HCT116 (cell line): ENCODE data around the gene WDR64. TPM values are rescaled to one million over a fixed set of nuclear protein-coding genes. Genes with fewer than 3 reads are reported as not detected.

Experiments
- ATAC-seq: fragments of 200-7000 bp; cut with Tn5 transposase; 2 replicates; pipeline ENCODE4 v1.9.1; 2020; ENCODE audit warnings: mild to moderate bottlenecking, moderate library complexity
- BruUV-seq: library from RNA; stranded (reverse); fragments of 400-500 nt; replicated peaks from 2 replicates; lab custom pipeline; 2021; lab: Mats Ljungman, UMichigan
- CTCF ChIA-PET: fragments of 300-600 bp; sonication (Branson Sonifier 250); formaldehyde crosslinking; loops from one replicate; lab custom pipeline; 2021; ENCODE audit warnings: antibody characterized with exemption; lab: Charles Lee
- POLR2A ChIA-PET: fragments of 300-600, 350-600 bp; sonication (Branson Sonifier 250); formaldehyde crosslinking; loops from one replicate; lab custom pipeline; 2021; ENCODE audit warnings: antibody characterized with exemption; lab: Charles Lee
- RAD21 ChIA-PET, 2 experiments: fragments of 300-600 bp; sonication (Branson Sonifier 250); formaldehyde crosslinking; loops; one replicate each; lab custom pipeline; 2023; ENCODE audit warnings: low total read pairs in 2 of 2; ENCODE audit not compliant: uncharacterized antibody in 2 of 2, unreplicated experiment in 2 of 2, low non-redundant PET in 1 of 2; lab: Charles Lee
- DNase-seq: peaks from one replicate; pipeline ENCODE4 v3.0.0-alpha.2; 2010; ENCODE audit warnings: low read depth, low spot score
- H2AFZ ChIP-seq: fragments of 200-600 bp; shearing (Covaris generic), sonication (generic); 2 replicates; pipeline ENCODE4 v1.6.1; 2017; ENCODE audit warnings: low read depth, mixed run types, mixed read lengths, antibody characterized with exemption, low read length; ENCODE audit not compliant: poor library complexity, severe bottlenecking
- H3K27ac ChIP-seq: 2 replicates; pipeline ENCODE4 v1.5.1; 2012; ENCODE audit warnings: low read depth, low read length
- H3K27me3 ChIP-seq: fragments of 200-600 bp; sonication (generic); 2 replicates; pipeline ENCODE4 v1.6.1; 2016; ENCODE audit warnings: mixed run types, low read length, mixed read lengths; ENCODE audit not compliant: insufficient read depth
- H3K36me3 ChIP-seq, 2 experiments: fragments of 200-500 bp in 1 of 2; fragments of 200-600 bp in 1 of 2; sonication (Bioruptor generic) in 1 of 2; sonication (generic) in 1 of 2; 2 replicates each; pipeline versions ENCODE4 v1.5.1 to v1.6.1; 2014 to 2016; ENCODE audit warnings: low read length in 2 of 2, inconsistent platforms in 1 of 2, mixed read lengths in 1 of 2, mixed run types in 1 of 2; ENCODE audit not compliant: insufficient read depth in 2 of 2, control insufficient read depth in 1 of 2
- H3K4me1 ChIP-seq, 2 experiments: fragments of 200-600 bp in 1 of 2; sonication (generic) in 1 of 2; 2 replicates each; pipeline versions ENCODE4 v1.5.1 to v1.6.1; 2012 to 2017; ENCODE audit warnings: low read length in 2 of 2, inconsistent platforms in 1 of 2, mild to moderate bottlenecking in 1 of 2, mixed read lengths in 1 of 2, mixed run types in 1 of 2, moderate library complexity in 1 of 2; ENCODE audit not compliant: insufficient read depth in 2 of 2, control insufficient read depth in 1 of 2
- H3K4me2 ChIP-seq: fragments of 200-600 bp; sonication (generic); 2 replicates; pipeline ENCODE4 v1.6.1; 2017; ENCODE audit warnings: mixed run types, low read length, mixed read lengths
- H3K4me3 ChIP-seq, 2 experiments: fragments of 200-600 bp in 1 of 2; sonication (generic) in 1 of 2; replicated peaks in 1 of 2; 2 replicates each; pipeline ENCODE4 v1.5.1; 2011 to 2016; ENCODE audit warnings: low read length in 2 of 2, control low read depth in 1 of 2, low read depth in 1 of 2, mild to moderate bottlenecking in 1 of 2, mixed read lengths in 1 of 2, mixed run types in 1 of 2
- H3K79me2 ChIP-seq: fragments of 200-600 bp; sonication (generic); 2 replicates; pipeline ENCODE4 v1.6.1; 2017; ENCODE audit warnings: mild to moderate bottlenecking, mixed run types, low read length, moderate library complexity, mixed read lengths; ENCODE audit not compliant: insufficient read depth
- H3K9ac ChIP-seq: fragments of 200-600 bp; sonication (generic); 2 replicates; pipeline ENCODE4 v1.6.1; 2016; ENCODE audit warnings: low read length, mixed read lengths
- H3K9me2 ChIP-seq: fragments of 200-600 bp; sonication (generic), shearing (Covaris generic); 2 replicates; pipeline ENCODE4 v1.6.1; 2017; ENCODE audit warnings: mixed run types, mild to moderate bottlenecking, moderate library complexity; ENCODE audit not compliant: insufficient read depth
- H3K9me3 ChIP-seq, 2 experiments: fragments of 200-500 bp in 1 of 2; fragments of 200-600 bp in 1 of 2; sonication (Bioruptor generic) in 1 of 2; sonication (generic) in 1 of 2; 2 replicates each; pipeline ENCODE4 v1.6.1; 2014 to 2017; ENCODE audit warnings: low read length in 2 of 2, mixed read lengths in 2 of 2, inconsistent platforms in 1 of 2, low read depth in 1 of 2, mild to moderate bottlenecking in 1 of 2, mixed run types in 1 of 2, moderate library complexity in 1 of 2; ENCODE audit not compliant: control insufficient read depth in 1 of 2, insufficient read depth in 1 of 2
- H4K20me1 ChIP-seq: fragments of 200-600 bp; sonication (generic), shearing (Covaris generic); 2 replicates; pipeline ENCODE4 v1.6.1; 2017; ENCODE audit warnings: mixed run types, mild to moderate bottlenecking, moderate library complexity; ENCODE audit not compliant: insufficient read depth
- CBX3 ChIP-seq: IDR thresholded peaks from 2 replicates; pipeline ENCODE4 v1.6.1; 2012; ENCODE audit warnings: low read depth
- EGR1 ChIP-seq: IDR thresholded peaks from 2 replicates; pipeline ENCODE4 v1.6.1; 2012; ENCODE audit warnings: low read depth
- EZH2 ChIP-seq: fragments of 200-600 bp; sonication (generic); IDR thresholded peaks from 2 replicates; pipeline ENCODE4 v1.6.1; 2017; ENCODE audit warnings: antibody characterized with exemption, mixed run types
- FOSL1 ChIP-seq: IDR thresholded peaks from 2 replicates; pipeline ENCODE4 v1.6.1; 2012; ENCODE audit warnings: low read depth
- JUND ChIP-seq: IDR thresholded peaks from 2 replicates; pipeline ENCODE4 v1.6.1; 2012
- POLR2AphosphoS5 ChIP-seq: IDR thresholded peaks from 2 replicates; pipeline ENCODE4 v1.6.1; 2011; ENCODE audit warnings: mild to moderate bottlenecking, low read depth, low read length, moderate library complexity
- SIN3A ChIP-seq: IDR thresholded peaks from 2 replicates; pipeline ENCODE4 v1.6.1; 2012; ENCODE audit warnings: low read depth
- SP1 ChIP-seq: IDR thresholded peaks from 2 replicates; pipeline ENCODE4 v1.6.1; 2012; ENCODE audit warnings: low read depth
- SRF ChIP-seq: IDR thresholded peaks from 2 replicates; pipeline ENCODE4 v1.6.1; 2012; ENCODE audit warnings: low read depth
- TCF7L2 ChIP-seq: IDR thresholded peaks from 2 replicates; pipeline ENCODE4 v1.7.0; 2011; ENCODE audit warnings: borderline replicate concordance, inconsistent platforms; ENCODE audit not compliant: insufficient read depth, insufficient read length; ENCODE audit errors: extremely low read depth
- ZNF274 ChIP-seq: fragments of 200-500 bp; sonication (Bioruptor generic); IDR thresholded peaks from 2 replicates; pipeline ENCODE4 v1.6.1; 2014; ENCODE audit warnings: mild to moderate bottlenecking, low read depth, low read length, inconsistent platforms
- intact Hi-C: fragments of 100-400 bp; cut with micrococcal nuclease; formaldehyde crosslinking; loops from 2 replicates; pipeline ENCODE4 v1.10.0; 2022
- total RNA-seq: library from RNA; stranded (reverse); gene quantifications from one replicate; pipeline ENCODE4 v1.2.1, GENCODE V29; 2021; ENCODE audit not compliant: unreplicated experiment
- TF ChIP-seq, protein P1 (sequence below): IDR thresholded peaks from 2 replicates; pipeline ENCODE4 v1.6.1; 2011; ENCODE audit warnings: mild to moderate bottlenecking, low read length, moderate library complexity; ENCODE audit not compliant: insufficient replicate concordance; ENCODE audit errors: extremely low read depth
- TF ChIP-seq, protein P2 (sequence below): IDR thresholded peaks from 2 replicates; pipeline ENCODE4 v1.6.1; 2012
- TF ChIP-seq, protein P3 (sequence below): IDR thresholded peaks from 2 replicates; pipeline ENCODE4 v1.6.1; 2012; ENCODE audit warnings: low read depth

The WDR64 gene
- total RNA-seq, 1 experiment from 2014 or later, result not detected

DNA sequence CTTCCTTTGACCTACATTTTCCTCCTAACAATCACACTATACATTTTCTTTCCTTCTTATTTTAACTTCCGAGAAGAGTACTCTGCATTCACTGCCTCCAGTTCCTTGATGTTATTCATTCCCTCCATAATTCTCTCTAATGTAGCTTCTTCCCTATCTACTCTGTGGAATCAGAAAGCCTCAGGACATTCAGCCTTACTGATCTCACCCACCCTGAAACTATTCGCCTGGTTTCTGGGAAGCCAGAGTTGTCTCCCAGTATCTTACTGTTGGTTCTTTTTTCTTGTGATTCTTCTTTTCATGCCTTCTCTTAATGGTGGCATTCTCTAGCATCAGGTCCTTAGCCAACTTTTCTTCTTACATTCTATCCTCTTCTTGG lies 45.5 kb downstream of the WDR64 start:
- TF ChIP-seq ZNF274, result no peak
- no peak for TF ChIP-seq SRF
- TF ChIP-seq EZH2, result no peak
- TF ChIP-seq FOSL1, result no peak
- RAD21 ChIA-PET, result no interaction called here
- POLR2A ChIA-PET, result no interaction called here
- Histone ChIP-seq H4K20me1 (no peaks in the 10 kb centered on the region), H3K27me3 (no peaks in the 10 kb centered on the region), H3K4me1 (no peaks in the 10 kb centered on the region), H3K9ac (no peak overlapping the region), H3K27ac (no peak overlapping the region), H3K4me3 (no peak overlapping the region), H3K4me2 (no peak overlapping the region), H2AFZ (no peak overlapping the region), H3K79me2 (no peaks in the 10 kb centered on the region), H3K9me2 (no peaks in the 10 kb centered on the region), H3K36me3 (no peaks in the 10 kb centered on the region), H3K9me3 (no peaks in the 10 kb centered on the region)
- intact Hi-C loops, result no loop called here
- CTCF ChIA-PET, result no interaction called here
- DNase-seq (no peak), ATAC-seq (no peak)
- BruUV-seq, result no TSS peak

DNA sequence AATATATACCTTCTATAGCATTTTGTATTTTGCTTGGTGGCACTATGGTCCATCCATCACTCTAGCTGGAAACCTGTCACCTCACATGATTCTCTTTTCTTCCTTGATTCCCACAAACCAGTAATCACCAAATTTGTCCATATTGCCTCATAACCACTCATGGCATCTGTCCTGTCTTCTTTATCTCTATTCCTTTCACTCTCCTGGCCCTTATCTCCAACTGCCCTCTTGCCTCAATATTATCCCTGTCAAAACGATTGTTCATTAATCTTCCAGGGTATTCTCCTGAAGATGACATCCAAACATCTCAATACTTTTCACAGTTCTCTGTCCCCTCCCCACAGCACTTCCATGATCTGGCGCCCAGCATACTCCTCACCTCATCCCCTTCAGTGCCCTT lies 46.1 kb downstream of the WDR64 start:
- no peak for DNase-seq
- H3K4me1 ChIP-seq, result no peaks in the 10 kb centered on the region
- TF ChIP-seq, protein P1, sequence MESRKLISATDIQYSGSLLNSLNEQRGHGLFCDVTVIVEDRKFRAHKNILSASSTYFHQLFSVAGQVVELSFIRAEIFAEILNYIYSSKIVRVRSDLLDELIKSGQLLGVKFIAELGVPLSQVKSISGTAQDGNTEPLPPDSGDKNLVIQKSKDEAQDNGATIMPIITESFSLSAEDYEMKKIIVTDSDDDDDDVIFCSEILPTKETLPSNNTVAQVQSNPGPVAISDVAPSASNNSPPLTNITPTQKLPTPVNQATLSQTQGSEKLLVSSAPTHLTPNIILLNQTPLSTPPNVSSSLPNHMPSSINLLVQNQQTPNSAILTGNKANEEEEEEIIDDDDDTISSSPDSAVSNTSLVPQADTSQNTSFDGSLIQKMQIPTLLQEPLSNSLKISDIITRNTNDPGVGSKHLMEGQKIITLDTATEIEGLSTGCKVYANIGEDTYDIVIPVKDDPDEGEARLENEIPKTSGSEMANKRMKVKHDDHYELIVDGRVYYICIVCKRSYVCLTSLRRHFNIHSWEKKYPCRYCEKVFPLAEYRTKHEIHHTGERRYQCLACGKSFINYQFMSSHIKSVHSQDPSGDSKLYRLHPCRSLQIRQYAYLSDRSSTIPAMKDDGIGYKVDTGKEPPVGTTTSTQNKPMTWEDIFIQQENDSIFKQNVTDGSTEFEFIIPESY, result no peak
- TF ChIP-seq SIN3A (no peak), FOSL1 (no peak), EGR1 (no peak), CBX3 (no peak), POLR2AphosphoS5 (no peak), TCF7L2 (no peak), JUND (no peak), SP1 (no peak)
- TF ChIP-seq, protein P2, sequence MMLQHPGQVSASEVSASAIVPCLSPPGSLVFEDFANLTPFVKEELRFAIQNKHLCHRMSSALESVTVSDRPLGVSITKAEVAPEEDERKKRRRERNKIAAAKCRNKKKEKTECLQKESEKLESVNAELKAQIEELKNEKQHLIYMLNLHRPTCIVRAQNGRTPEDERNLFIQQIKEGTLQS, result no peak
- TF ChIP-seq, protein P3, sequence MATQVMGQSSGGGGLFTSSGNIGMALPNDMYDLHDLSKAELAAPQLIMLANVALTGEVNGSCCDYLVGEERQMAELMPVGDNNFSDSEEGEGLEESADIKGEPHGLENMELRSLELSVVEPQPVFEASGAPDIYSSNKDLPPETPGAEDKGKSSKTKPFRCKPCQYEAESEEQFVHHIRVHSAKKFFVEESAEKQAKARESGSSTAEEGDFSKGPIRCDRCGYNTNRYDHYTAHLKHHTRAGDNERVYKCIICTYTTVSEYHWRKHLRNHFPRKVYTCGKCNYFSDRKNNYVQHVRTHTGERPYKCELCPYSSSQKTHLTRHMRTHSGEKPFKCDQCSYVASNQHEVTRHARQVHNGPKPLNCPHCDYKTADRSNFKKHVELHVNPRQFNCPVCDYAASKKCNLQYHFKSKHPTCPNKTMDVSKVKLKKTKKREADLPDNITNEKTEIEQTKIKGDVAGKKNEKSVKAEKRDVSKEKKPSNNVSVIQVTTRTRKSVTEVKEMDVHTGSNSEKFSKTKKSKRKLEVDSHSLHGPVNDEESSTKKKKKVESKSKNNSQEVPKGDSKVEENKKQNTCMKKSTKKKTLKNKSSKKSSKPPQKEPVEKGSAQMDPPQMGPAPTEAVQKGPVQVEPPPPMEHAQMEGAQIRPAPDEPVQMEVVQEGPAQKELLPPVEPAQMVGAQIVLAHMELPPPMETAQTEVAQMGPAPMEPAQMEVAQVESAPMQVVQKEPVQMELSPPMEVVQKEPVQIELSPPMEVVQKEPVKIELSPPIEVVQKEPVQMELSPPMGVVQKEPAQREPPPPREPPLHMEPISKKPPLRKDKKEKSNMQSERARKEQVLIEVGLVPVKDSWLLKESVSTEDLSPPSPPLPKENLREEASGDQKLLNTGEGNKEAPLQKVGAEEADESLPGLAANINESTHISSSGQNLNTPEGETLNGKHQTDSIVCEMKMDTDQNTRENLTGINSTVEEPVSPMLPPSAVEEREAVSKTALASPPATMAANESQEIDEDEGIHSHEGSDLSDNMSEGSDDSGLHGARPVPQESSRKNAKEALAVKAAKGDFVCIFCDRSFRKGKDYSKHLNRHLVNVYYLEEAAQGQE, result no peak
- TF ChIP-seq, all 23 proteins: peak for 0
- intact Hi-C loops, result no loop called here
- Histone ChIP-seq H3K9me2 (no peaks in the 10 kb centered on the region), H3K27ac (no peak overlapping the region), H3K9ac (no peak overlapping the region), H3K4me3 (no peak overlapping the region), H3K36me3 (no peaks in the 10 kb centered on the region), H3K27me3 (no peaks in the 10 kb centered on the region), H3K9me3 (no peaks in the 10 kb centered on the region), H2AFZ (no peak overlapping the region), H3K4me2 (no peak overlapping the region), H4K20me1 (no peaks in the 10 kb centered on the region), H3K79me2 (no peaks in the 10 kb centered on the region)
- BruUV-seq, result no TSS peak
- ChIA-PET CTCF (no interaction called here), RAD21 (no interaction called here), POLR2A (no interaction called here)
- ATAC-seq, result no peak
